ENCODE results near the gene PTPRD. TPM values are rescaled to one million over a fixed set of nuclear protein-coding genes. Genes with fewer than 3 reads are reported as not detected.

The PTPRD gene
- total RNA-seq, 1 experiment from 2014 or later, result 32.5 TPM

DNA sequence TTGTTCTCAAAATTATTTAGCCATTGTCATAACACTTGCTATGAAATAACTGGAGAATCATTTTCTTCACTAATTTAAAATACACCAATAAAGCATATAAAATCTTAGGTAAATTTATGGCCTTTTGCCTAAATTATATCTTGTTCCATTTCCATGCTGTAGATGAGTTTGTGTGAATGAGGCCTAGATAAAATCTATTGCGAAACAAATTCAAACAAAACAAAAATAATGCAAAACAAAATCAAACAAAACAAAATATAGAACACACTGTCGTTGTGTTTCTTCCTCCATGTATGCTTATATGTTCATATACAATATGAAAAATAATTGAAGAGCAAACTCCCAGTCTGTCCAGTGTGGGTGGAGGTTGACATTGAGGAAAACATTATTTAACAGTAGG, 1020.7 kb downstream of the PTPRD start:
- no peak overlapping the region for H4K8ac ChIP-seq (replicated peaks; ENCODE audit: insufficient read length, low read depth, low read length)
- Mint-ChIP-seq H3K36me3 (ENCODE audit: insufficient read depth in 1 of 3, low read depth in 3 of 3) (peaks cover 0 to 20% (median 0%) of the 10 kb centered on the region in 3 experiments; a peak in 3 of 7 replicates), H3K4me1 (peaks cover 12 to 13% of the 10 kb centered on the region in 2 experiments), H3K27me3 (ENCODE audit: low read depth) (no peaks in the 10 kb centered on the region), H3K9me3 (peaks cover 0 to 5% of the 10 kb centered on the region in 2 experiments; a peak in 2 of 5 replicates), H3K27ac (no peak overlapping the region), H3K4me3 (no peak overlapping the region)
- no peaks in the 10 kb centered on the region for H3K9me3 ChIP-seq (ENCODE audit: control insufficient read depth, low read depth, low read length)
- H2BK120ac ChIP-seq (ENCODE audit: low read depth, low read length, poor library complexity, severe bottlenecking), result no peak overlapping the region
- H2AFZ ChIP-seq (ENCODE audit: low read length), result no peak overlapping the region
- no peak overlapping the region for H3K56ac ChIP-seq (ENCODE audit: insufficient read length, low read depth, low read length)
- no peaks in the 10 kb centered on the region for H3K27me3 ChIP-seq (ENCODE audit: insufficient read depth, low read length)
- H2BK15ac ChIP-seq (ENCODE audit: low read depth, low read length), result no peak overlapping the region
- no peak overlapping the region for H4K91ac ChIP-seq (ENCODE audit: insufficient read length, low read depth, low read length)
- H2BK5ac ChIP-seq (ENCODE audit: insufficient read length, low read length), result no peak overlapping the region
- H4K20me1 ChIP-seq (ENCODE audit: control insufficient read depth, insufficient read depth, insufficient read length), result no peaks in the 10 kb centered on the region
- H3K4ac ChIP-seq (ENCODE audit: low read depth, low read length), result no peak overlapping the region
- H3T11ph ChIP-seq (ENCODE audit: low read length), result no peak overlapping the region
- no peak overlapping the region for H2AK5ac ChIP-seq (ENCODE audit: insufficient read length, low read length)
- no peak overlapping the region for H3K9ac ChIP-seq (ENCODE audit: extremely low read depth, insufficient read length, low read length)
- H4K5ac ChIP-seq (ENCODE audit: insufficient read length, low read depth, low read length), result no peak overlapping the region
- no peaks in the 10 kb centered on the region for H3K23me2 ChIP-seq (ENCODE audit: insufficient read length, low read depth, low read length, poor library complexity, severe bottlenecking)
- H3K4me1 ChIP-seq (ENCODE audit: insufficient read depth, low read length), result no peaks in the 10 kb centered on the region
- DNase-seq, result no peak
- H3K79me1 ChIP-seq (ENCODE audit: insufficient read depth, low read depth, low read length, poor library complexity, severe bottlenecking), result no peaks in the 10 kb centered on the region
- no CpG with 5 or more reads among the region's 2 CpGs for WGBS (ENCODE audit: extremely low coverage, insufficient read length, low lambda C conversion rate)
- no peak overlapping the region for H3K27ac ChIP-seq (ENCODE audit: insufficient read length, low read depth, low read length)
- no peak for TF ChIP-seq CTCF (conservative IDR thresholded peaks at IDR 0.05)
- no peak overlapping the region for H3K14ac ChIP-seq (ENCODE audit: insufficient read depth, low read length)
- H3K4me2 ChIP-seq (ENCODE audit: insufficient read depth, insufficient read length, low read length), result no peak overlapping the region
- H3K18ac ChIP-seq (ENCODE audit: insufficient read length, low read depth, low read length), result no peak overlapping the region
- no peak overlapping the region for H2BK20ac ChIP-seq (ENCODE audit: low read depth, low read length, poor library complexity, severe bottlenecking)
- H3K79me2 ChIP-seq (ENCODE audit: insufficient read depth, low read length), result no peaks in the 10 kb centered on the region
- no peak overlapping the region for H3K23ac ChIP-seq (ENCODE audit: insufficient read length, low read depth, low read length)
- H2BK12ac ChIP-seq (ENCODE audit: insufficient read length, low read depth, low read length), result no peak overlapping the region

Measured in H9 (cell line).